ENCODE measurements around the gene NDUFC2.

Gene NDUFC2

DNA sequence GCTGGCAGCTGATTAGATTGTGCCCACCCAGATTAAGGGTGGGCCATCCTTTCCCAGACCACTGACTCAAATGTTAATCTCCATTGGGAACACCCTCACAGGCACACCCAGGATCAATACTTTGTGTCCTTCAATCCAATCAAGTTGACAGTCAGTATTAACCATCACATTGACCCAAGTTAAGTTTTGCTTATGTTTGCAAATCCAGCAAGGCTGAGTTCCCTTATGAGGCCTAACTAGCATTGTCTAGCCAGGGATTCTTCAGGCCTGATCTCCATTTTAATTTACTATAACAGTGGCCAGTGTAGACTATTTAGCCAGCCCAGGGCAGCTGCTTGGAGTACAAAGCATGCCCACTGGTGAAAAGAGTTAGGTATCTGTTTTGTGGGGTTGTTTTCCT is 54.3 kb downstream of the NDUFC2 start:
- no peak for DNase-seq

DNA sequence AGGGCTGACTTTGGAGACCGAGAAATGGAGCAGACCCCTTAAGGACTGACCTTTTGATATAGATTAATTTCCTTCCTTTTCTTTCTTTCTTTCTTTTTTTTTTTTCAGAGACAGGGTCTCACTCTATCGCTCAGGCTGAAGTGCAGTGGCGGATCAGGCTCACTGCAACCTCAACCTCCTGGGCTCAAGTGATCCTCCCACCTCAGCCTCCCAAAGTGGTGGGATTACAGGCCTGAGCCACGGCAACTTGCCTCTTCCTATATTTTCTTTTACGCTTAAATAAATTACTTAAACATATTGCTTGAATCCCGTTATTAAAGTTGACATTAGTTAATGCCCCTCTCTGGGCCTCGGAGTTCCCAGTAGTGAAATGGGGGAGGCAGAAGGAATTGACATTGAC is 56.2 kb downstream of the NDUFC2 start:
- DNase-seq = no peak

DNA sequence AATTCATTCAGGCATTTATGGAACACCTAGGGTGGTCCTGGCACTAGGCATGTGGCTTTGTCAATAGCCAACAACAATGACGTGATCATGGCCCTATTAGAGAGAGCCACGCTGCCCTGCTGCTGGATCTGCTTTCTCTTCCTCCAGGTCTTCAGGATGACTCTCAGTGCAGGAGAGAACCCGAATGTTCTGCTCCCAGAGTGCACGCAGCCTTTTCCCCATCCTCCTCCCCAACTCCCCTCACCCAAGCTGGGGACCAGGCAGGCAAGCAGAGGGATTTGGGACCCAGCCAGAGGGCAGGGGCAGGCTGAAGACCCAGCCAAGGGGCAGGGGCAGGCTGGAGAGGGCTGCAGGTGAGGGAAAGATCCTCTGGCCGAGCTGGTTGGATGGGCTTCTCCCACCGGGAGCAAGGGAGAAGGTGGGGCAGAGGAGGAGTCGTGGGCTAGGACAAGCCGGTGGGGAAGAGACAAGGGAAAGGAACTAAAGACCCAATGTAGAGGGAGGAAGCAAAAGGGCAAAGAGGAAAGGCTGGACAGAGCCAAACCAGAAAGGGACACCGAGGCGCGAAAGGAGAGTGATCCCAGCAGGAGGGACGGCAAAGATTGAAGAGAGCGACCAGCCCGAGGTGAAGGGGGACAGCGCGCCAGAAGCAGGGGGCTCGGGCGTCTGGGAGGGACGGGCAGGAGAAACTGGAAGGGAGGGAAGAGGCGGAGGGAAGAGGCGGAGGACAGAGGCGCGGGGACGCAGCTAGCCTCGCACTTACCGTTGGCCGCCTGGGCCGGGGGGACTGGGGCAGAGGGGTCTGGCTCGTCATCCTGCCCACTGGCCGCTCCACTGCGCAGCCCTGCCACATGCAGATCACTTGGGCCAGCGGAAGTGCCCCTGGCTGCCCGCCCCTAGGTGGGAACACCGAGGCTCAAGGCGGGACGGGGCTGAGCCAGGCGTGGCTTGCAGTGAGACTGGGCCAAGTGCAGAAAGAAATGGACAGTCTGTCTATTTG is 57.0 kb downstream of the NDUFC2 start, which contains the start of gene KCTD14:
Gene KCTD14, minus strand, starts transcription at position 880 of the 1,000 bp plus-strand sequence. Its CDS starts 27 bp downstream, at position 853.
- DNase-seq = no peak

DNA sequence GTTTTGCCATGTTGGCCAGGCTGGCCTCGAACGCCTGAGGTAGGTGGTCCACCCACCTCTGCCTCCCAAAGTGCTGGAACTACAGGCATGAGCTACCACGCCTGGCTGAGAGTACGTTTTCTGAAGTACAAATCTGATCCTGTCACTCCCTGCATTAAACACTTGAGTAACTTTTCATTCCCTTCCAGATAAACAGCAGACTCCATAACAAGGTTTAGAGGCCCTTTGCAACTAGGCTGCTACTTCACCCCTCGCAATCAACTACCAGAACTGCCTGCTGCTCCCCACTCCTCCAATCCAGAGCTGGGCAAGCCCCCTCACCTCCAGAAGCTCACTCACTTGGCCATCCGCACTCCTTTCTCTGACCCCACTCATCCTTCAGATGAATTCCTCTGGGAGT is 58.1 kb downstream of the NDUFC2 start:
- no peak for DNase-seq

DNA sequence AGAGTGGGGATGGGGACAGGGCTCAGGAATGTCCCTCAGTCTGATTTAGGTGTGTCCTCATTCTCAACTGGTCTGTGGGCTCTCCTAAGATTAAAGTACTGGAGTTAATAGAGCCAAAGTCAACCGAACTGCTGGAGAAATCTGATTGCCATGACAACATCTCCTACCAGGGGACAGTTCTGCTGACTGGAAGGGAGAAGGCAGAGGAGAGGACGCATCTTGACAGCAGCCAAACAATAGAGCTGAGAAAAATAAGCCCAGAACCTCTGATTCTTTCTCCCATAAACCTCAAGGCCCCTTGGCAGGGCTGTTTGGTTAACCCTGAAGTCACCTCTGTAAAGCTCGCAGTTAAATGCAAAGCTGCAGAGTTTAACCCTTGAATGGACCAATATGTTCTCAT is 59.4 kb downstream of the NDUFC2 start:
- DNase-seq = no peak

DNA sequence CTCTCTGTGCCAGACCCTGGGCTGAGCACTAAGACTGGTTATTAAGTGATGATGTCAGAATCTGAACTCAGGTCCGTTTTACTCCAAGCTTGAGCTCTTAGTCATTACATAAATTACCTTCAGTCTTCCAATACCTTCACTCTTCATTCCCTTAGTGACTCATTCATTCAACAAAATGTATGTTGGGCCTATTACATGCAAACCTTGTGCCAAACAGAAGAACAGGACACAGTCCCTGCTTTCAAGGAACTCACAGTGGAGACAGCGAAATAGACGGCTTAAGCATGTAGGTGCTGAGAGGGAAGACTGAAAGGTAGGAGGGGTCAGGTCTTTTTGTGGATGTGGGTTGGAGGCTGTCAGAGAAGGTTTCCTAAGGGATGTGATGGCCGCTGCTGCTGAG is 59.9 kb downstream of the NDUFC2 start:
- DNase-seq = peak; percentile 41
